C4-2B (cell line): ENCODE measurements around the gene CTSF.

ENCODE experiments used
- ZFX ChIP-seq: fragments of 450-650 bp; IDR thresholded peaks from 2 replicates; pipeline ENCODE4 v1.6.1; 2017
- TF ChIP-seq, protein P1 (sequence below): fragments of 450-650 bp; conservative IDR thresholded peaks from 2 replicates; pipeline ENCODE4 v1.5.1; 2017; ENCODE audit warnings: mild to moderate bottlenecking

DNA sequence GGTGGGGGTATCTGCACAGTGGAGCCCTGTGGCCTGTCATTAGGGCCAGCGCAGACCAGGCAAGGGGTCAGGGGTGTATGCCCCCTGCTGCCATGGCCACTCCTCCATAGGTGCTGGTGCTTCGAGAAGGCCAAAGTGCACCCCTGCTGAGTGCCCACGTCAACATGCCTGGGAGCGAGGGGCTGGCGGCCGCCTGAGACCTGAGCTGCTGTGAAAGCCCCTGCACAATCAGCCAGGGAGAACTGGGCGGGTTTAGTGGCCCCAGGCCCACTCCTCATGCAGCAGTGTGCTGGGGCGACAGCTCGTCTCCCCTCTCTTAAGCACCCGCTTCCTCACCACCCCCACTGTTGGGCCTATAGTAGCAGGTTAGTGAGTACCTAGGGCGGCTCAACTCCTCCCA, 36.6 kb downstream of the CTSF start:
- TF ChIP-seq, protein P1, sequence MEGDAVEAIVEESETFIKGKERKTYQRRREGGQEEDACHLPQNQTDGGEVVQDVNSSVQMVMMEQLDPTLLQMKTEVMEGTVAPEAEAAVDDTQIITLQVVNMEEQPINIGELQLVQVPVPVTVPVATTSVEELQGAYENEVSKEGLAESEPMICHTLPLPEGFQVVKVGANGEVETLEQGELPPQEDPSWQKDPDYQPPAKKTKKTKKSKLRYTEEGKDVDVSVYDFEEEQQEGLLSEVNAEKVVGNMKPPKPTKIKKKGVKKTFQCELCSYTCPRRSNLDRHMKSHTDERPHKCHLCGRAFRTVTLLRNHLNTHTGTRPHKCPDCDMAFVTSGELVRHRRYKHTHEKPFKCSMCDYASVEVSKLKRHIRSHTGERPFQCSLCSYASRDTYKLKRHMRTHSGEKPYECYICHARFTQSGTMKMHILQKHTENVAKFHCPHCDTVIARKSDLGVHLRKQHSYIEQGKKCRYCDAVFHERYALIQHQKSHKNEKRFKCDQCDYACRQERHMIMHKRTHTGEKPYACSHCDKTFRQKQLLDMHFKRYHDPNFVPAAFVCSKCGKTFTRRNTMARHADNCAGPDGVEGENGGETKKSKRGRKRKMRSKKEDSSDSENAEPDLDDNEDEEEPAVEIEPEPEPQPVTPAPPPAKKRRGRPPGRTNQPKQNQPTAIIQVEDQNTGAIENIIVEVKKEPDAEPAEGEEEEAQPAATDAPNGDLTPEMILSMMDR, result no peak
- no peak for TF ChIP-seq ZFX
